GM18499 (cell line): ENCODE results near the gene CACNA2D3.

Experiments used
- ATAC-seq: cut with Tn5 transposase; IDR thresholded peaks from one replicate; pipeline ENCODE4 v1.9.1; 2021; ENCODE audit warnings: moderate number of reproducible peaks; ENCODE audit not compliant: insufficient read depth, unreplicated experiment

CACNA2D3 gene

DNA sequence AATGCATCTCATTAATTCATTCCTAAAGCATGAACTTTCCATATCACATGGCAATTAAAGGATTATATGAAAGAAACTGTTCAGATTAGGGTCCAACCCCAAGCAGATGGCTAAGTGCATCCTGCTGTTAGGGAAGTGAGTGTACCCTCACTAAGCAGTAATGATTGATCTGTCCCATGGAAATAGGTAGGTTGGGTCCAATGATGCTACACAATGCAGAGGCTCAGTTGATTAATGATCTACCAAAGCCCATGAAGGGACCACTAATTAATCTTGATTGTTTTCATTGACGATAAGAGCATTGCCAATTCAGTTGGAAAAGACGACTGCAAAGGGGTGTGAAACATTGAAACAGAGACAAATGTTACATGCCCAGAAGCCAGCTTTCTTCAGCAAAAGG, 1000.0 kb downstream of the CACNA2D3 start:
- no peak for ATAC-seq
